ENCODE results near the gene WWTR1.

The WWTR1 gene

DNA sequence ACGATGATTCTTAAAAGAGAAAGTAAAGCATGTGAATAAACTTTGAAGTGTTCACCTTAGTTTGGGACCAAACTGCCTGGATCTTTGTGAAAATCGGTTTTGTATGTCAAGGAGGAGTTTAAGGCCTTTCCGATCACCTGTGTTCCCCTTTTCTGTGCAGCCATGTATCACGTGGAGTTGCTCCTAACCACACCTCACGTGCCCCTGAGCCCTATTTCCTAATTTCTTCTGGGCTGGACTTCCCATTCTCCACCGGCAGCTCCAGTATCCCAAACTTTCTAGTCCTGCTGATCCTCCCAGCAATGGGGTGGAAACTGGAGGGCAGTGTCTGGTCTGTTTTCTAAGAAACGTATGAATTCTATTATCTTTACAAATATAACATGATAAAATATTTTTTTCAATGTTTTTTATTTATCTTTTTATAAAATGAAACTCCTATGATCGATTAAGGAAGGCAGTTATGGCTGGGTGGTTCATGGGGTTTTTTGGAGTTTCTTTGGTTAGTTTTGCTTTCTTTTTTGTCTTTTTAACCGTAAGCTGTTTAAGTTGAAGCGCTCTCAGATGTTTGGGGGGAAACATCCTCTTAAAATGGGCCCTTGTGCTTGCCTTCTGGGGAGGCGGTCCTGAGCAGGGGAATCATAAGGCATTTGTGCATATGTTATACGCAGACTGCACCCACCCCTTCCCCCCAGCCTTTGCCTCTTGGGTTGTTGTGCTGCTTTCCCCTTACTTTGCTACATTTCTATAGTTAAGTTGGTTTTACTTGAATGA, 43.6 kb upstream of the WWTR1 start:
- no peak overlapping the region for H3K4me3 ChIP-seq (ENCODE audit: low read depth, low read length)
- TF ChIP-seq, protein P1, sequence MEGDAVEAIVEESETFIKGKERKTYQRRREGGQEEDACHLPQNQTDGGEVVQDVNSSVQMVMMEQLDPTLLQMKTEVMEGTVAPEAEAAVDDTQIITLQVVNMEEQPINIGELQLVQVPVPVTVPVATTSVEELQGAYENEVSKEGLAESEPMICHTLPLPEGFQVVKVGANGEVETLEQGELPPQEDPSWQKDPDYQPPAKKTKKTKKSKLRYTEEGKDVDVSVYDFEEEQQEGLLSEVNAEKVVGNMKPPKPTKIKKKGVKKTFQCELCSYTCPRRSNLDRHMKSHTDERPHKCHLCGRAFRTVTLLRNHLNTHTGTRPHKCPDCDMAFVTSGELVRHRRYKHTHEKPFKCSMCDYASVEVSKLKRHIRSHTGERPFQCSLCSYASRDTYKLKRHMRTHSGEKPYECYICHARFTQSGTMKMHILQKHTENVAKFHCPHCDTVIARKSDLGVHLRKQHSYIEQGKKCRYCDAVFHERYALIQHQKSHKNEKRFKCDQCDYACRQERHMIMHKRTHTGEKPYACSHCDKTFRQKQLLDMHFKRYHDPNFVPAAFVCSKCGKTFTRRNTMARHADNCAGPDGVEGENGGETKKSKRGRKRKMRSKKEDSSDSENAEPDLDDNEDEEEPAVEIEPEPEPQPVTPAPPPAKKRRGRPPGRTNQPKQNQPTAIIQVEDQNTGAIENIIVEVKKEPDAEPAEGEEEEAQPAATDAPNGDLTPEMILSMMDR (IDR thresholded peaks at IDR 0.05; ENCODE audit: low read depth, low read length), result no peak

DNA sequence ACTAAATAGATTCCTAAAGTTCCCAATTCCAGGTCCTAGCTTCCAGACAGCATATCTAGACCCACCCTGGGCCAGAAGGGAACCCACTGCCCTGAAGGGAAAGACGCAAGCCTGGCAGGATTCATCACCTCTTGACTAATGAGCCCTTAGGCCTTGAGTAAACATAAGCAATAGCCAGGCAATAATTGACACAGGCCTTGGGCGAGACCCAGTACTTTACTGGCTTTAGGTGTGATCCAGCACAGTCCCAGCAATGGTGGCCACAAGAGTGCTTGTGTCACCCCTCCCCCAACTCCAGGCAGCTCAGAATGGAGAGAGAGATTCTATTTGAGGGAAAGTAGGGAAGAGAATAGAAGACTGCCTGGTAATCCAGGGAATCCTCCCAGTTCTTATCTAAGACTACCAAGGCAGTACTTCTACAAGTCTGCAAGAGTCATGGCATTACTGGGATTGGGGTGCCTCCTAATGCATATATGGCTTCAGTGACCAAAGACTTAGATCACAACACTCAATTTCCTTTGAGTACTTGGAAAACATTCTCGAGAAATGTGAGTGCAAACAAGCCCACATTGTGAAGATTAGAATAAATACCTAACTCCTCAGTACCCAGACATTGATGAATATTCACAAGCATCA, 30.4 kb upstream of the WWTR1 start:
- TF ChIP-seq, protein P1 (IDR thresholded peaks at IDR 0.05; ENCODE audit: low read depth, low read length), result no peak

DNA sequence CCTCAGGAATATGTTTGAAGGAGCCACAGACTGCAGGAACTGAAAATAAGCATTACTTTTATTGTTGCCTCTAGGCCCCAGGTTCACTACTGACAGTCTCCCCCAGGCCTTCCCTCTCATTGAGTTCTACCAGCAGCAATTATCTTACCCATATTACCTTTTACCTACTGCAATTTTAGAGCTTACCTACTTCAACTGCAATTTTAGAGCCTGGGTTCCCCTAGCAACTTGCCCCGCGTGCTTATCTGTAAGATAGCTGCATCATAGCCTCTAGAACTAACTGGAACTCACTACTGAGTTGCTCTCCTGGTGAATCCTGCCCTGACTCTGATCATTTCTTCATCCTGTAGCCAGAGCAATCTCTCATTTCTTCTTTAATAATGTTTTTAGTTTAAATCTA, 29.2 kb upstream of the WWTR1 start:
- no peak overlapping the region for H3K4me3 ChIP-seq (ENCODE audit: low read depth, low read length)
- TF ChIP-seq, protein P1 (IDR thresholded peaks at IDR 0.05; ENCODE audit: low read depth, low read length), result no peak

More for the DNA sequence above, 30.4 kb upstream of the WWTR1 start:
- no peak overlapping the region for H3K4me3 ChIP-seq (ENCODE audit: low read depth, low read length)

DNA sequence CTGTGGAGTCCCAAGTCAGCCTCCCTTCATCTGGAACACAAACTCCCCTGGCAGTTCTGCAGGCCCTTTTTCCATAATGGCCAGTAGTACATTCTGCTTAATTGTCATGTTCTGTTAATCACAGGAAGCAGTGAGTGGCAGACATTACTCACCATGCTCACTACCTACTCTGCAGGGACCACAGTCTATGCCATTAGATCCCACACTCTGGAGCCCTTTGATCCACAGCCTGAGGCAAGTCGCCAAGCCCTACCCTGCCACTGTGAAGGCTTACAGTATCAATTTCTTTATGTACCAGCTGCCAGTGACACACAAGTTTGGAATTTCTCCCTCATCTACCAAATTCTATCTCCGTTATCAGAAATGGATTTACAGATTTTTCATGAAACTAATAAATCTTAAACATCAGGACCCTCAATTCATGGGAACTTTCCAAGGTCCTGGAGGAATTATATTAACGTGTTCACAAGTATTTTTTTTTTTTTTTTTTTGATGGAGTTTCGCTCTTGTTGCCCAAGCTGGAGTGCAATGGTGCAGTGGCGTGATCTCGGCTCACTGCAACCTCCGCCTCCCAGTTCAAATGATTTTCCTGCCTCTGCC, 20.6 kb upstream of the WWTR1 start:
- TF ChIP-seq, protein P1 (IDR thresholded peaks at IDR 0.05; ENCODE audit: low read depth, low read length), result no peak
- H3K4me3 ChIP-seq (ENCODE audit: low read depth, low read length), result no peak overlapping the region

DNA sequence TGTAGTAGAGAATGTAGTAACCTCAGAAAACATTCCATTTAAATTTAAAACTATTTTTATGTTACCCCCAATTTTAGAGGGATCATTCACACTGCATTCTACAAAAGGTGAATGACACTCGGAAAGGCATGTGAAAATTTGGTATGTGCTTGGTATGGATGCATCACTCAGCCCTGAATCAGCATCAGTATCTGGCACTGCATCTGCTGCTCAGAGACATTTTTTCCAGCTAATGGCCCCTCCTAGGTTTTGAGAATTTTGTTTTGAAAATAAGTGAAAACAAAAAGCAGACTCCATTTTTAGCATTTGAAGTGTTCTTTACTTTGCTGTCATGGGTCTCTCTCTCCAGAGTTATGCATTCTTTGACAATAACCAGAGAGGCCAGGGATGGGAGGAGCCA, 15.6 kb upstream of the WWTR1 start:
- TF ChIP-seq, protein P1 (IDR thresholded peaks at IDR 0.05; ENCODE audit: low read depth, low read length), result no peak
- H3K4me3 ChIP-seq (ENCODE audit: low read depth, low read length), result no peak overlapping the region

DNA sequence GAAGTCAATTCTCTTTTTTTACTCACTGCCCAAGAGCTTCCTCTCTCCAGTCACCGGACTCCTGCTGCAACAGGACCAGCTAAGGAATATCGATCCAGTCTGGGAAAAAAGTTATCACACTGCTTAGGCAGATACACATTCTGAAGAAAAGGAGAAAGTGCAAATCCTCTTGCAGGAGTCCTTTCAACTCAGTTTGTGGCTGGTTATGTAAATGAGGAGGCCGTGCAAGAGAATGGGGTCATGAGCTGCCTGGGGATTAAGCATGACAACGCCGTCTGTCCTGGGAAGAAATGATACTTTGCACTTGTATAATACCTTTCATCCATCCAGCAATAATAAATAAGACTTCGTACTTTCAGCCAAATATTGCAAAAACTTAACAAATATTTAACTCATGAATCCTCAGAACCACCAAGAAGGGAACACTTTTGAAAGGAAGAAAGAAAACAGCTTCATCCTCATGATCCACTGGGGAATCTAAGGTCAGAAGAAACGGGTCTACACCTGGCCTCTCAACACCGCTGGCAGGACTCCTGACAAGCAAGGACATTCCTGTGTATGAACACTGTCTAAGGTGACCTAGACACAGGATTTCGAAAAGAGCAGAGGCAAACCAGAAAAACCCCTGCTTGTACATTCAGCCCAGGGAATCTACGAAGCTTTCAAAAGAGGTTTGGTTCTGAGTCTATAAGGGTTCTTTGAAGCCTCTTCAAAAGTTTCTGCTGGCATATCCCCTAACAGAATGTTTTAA, 13.1 kb upstream of the WWTR1 start:
- H3K4me3 ChIP-seq (ENCODE audit: low read depth, low read length), result no peak overlapping the region
- TF ChIP-seq, protein P1 (IDR thresholded peaks at IDR 0.05; ENCODE audit: low read depth, low read length), result no peak

Data from WI38 (cell line).